C4-2B (cell line): Measurements from ENCODE around the gene ARHGAP10.

Experiments
- CTCF ChIP-seq: fragments of 450-650 bp; conservative IDR thresholded peaks from 2 replicates; pipeline ENCODE4 v1.5.1; 2017; ENCODE audit warnings: mild to moderate bottlenecking
- ZFX ChIP-seq: fragments of 450-650 bp; IDR thresholded peaks from 2 replicates; pipeline ENCODE4 v1.6.1; 2017

DNA sequence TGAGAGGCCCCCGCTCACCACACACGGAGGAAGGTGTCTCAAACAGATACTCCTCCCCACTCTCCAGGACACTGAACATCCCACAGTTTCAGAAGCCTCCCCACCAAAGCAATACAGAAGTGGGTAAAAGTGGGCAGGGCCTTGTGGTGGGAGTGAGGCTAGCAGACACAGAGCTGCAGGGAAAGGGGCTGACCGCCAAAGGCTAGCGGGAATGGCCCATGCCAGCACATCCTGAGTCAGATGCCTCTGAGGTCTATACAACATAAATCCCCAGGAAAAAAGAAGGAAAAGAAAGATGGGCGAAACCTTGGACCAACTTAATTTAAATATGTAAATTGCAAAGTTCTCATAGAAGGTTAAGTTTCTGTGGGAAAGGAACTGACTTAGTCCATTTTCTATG lies 21.9 kb upstream of the ARHGAP10 start:
- TF ChIP-seq CTCF (no peak), ZFX (no peak)
